SK-N-SH treated with all-trans-retinoic acid at 6 μM for 48 hours (cell line): ENCODE measurements around the gene LTBP1.

Experiments used
- ATAC-seq: fragments of 200-7000 bp; cut with Tn5 transposase; 3 replicates; pipeline ENCODE4 v1.9.1; 2020; ENCODE audit warnings: mild to moderate bottlenecking, moderate library complexity
- BACH2 ChIP-seq: fragments of 250-450 bp; sonication (Bioruptor Pico); IDR thresholded peaks from 2 replicates; pipeline ENCODE4 v1.9.0; 2021; ENCODE audit warnings: mild to moderate bottlenecking, borderline replicate concordance
- ESRRG ChIP-seq: fragments of 250-450 bp; sonication (Bioruptor Pico); IDR thresholded peaks from 2 replicates; pipeline ENCODE4 v1.6.1; 2021; ENCODE audit warnings: mild to moderate bottlenecking
- GLIS3 ChIP-seq: fragments of 250-450 bp; sonication (Bioruptor Pico); IDR thresholded peaks from 2 replicates; pipeline ENCODE4 v1.5.0; 2020; ENCODE audit warnings: mild to moderate bottlenecking, moderate library complexity
- ISL1 ChIP-seq: fragments of 250-450 bp; sonication (Bioruptor Pico); IDR thresholded peaks from 2 replicates; pipeline ENCODE4 v2.1.2; 2022; ENCODE audit warnings: mild to moderate bottlenecking, moderate library complexity
- OSR1 ChIP-seq: fragments of 250-450 bp; sonication (Bioruptor Pico); IDR thresholded peaks from 2 replicates; pipeline ENCODE4 v1.8.0; 2022; ENCODE audit warnings: moderate library complexity, mild to moderate bottlenecking, inconsistent platforms
- RARB ChIP-seq: fragments of 250-450 bp; sonication (Bioruptor Pico); IDR thresholded peaks from 2 replicates; pipeline ENCODE4 v1.8.0; 2021; ENCODE audit warnings: mild to moderate bottlenecking, moderate library complexity
- TCF4 ChIP-seq: fragments of 250-450 bp; sonication (Bioruptor Pico); IDR thresholded peaks from 2 replicates; pipeline ENCODE4 v1.8.0; 2021; ENCODE audit warnings: mild to moderate bottlenecking, moderate library complexity, borderline replicate concordance
- ZC3H10 ChIP-seq: fragments of 250-450 bp; sonication (Bioruptor Pico); IDR thresholded peaks from 2 replicates; pipeline ENCODE4 v1.5.1; 2021; ENCODE audit warnings: mild to moderate bottlenecking, moderate library complexity
- ZFP3 ChIP-seq: fragments of 250-450 bp; sonication (Bioruptor Pico); IDR thresholded peaks from 2 replicates; pipeline ENCODE4 v1.5.0; 2020; ENCODE audit warnings: mild to moderate bottlenecking, moderate library complexity
- ZNF8 ChIP-seq: fragments of 450-650 bp; formaldehyde crosslinking; IDR thresholded peaks from 2 replicates; pipeline ENCODE4 v1.5.0; 2020; ENCODE audit warnings: mild to moderate bottlenecking, moderate library complexity
- TF ChIP-seq, protein P1 (sequence below): fragments of 250-450 bp; sonication (Bioruptor Pico); IDR thresholded peaks from 2 replicates; pipeline ENCODE4 v1.5.1; 2021; ENCODE audit warnings: mild to moderate bottlenecking, moderate library complexity
- TF ChIP-seq, protein P2 (sequence below): fragments of 250-450 bp; sonication (Bioruptor Pico); IDR thresholded peaks from 2 replicates; pipeline ENCODE4 v1.8.0; 2020; ENCODE audit warnings: mild to moderate bottlenecking, moderate library complexity, borderline replicate concordance
- TF ChIP-seq, protein P3 (sequence below): fragments of 250-450 bp; sonication (Bioruptor Pico); IDR thresholded peaks from 2 replicates; pipeline ENCODE4 v1.5.0; 2020; ENCODE audit warnings: mild to moderate bottlenecking, moderate library complexity
- TF ChIP-seq, protein P4 (sequence below): fragments of 250-450 bp; sonication (Bioruptor Pico); IDR thresholded peaks from 2 replicates; pipeline ENCODE4 v1.5.1; 2020; ENCODE audit warnings: low read depth, mild to moderate bottlenecking, moderate library complexity

LTBP1 gene

DNA sequence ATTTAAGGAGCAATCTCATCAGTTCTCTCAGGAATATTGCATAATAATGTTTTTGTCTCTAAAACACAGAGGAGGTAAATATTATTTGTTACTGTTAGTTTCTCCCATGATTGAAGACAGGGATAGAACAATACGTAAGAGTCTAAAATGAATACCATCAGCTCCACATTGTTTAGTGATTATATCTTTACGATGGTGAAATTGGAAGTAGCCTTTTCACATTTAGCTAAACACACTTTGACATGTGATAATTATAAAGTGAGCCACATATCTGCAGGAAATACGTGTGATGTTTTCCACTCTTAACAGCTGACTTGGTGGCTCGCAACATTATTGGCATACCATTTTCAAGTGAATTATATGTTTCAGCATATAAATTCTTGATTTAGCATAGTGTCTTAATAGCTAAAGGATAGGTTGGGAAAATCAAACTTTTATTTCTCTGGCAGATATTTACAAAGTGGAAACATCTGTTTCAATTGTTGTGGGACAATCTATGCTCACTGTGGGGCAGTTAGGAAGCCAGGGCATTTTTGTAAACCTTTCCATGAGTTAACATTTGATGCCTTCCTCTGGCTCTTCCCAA lies 321.6 kb downstream of the LTBP1 start:
- no peak for TF ChIP-seq ZFP3 (CRISPR knock-in tag)
- TF ChIP-seq OSR1 (CRISPR knock-in tag), result no peak
- TF ChIP-seq, protein P1, sequence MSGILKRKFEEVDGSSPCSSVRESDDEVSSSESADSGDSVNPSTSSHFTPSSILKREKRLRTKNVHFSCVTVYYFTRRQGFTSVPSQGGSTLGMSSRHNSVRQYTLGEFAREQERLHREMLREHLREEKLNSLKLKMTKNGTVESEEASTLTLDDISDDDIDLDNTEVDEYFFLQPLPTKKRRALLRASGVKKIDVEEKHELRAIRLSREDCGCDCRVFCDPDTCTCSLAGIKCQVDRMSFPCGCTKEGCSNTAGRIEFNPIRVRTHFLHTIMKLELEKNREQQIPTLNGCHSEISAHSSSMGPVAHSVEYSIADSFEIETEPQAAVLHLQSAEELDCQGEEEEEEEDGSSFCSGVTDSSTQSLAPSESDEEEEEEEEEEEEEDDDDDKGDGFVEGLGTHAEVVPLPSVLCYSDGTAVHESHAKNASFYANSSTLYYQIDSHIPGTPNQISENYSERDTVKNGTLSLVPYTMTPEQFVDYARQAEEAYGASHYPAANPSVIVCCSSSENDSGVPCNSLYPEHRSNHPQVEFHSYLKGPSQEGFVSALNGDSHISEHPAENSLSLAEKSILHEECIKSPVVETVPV (CRISPR knock-in tag), result no peak
- no peak for TF ChIP-seq RARB (CRISPR knock-in tag)
- no peak for TF ChIP-seq ZC3H10 (CRISPR knock-in tag)
- no peak for TF ChIP-seq BACH2 (CRISPR knock-in tag)
- no peak for TF ChIP-seq ESRRG
- TF ChIP-seq, protein P2, sequence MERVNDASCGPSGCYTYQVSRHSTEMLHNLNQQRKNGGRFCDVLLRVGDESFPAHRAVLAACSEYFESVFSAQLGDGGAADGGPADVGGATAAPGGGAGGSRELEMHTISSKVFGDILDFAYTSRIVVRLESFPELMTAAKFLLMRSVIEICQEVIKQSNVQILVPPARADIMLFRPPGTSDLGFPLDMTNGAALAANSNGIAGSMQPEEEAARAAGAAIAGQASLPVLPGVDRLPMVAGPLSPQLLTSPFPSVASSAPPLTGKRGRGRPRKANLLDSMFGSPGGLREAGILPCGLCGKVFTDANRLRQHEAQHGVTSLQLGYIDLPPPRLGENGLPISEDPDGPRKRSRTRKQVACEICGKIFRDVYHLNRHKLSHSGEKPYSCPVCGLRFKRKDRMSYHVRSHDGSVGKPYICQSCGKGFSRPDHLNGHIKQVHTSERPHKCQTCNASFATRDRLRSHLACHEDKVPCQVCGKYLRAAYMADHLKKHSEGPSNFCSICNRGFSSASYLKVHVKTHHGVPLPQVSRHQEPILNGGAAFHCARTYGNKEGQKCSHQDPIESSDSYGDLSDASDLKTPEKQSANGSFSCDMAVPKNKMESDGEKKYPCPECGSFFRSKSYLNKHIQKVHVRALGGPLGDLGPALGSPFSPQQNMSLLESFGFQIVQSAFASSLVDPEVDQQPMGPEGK (CRISPR knock-in tag), result no peak
- TF ChIP-seq, protein P3, sequence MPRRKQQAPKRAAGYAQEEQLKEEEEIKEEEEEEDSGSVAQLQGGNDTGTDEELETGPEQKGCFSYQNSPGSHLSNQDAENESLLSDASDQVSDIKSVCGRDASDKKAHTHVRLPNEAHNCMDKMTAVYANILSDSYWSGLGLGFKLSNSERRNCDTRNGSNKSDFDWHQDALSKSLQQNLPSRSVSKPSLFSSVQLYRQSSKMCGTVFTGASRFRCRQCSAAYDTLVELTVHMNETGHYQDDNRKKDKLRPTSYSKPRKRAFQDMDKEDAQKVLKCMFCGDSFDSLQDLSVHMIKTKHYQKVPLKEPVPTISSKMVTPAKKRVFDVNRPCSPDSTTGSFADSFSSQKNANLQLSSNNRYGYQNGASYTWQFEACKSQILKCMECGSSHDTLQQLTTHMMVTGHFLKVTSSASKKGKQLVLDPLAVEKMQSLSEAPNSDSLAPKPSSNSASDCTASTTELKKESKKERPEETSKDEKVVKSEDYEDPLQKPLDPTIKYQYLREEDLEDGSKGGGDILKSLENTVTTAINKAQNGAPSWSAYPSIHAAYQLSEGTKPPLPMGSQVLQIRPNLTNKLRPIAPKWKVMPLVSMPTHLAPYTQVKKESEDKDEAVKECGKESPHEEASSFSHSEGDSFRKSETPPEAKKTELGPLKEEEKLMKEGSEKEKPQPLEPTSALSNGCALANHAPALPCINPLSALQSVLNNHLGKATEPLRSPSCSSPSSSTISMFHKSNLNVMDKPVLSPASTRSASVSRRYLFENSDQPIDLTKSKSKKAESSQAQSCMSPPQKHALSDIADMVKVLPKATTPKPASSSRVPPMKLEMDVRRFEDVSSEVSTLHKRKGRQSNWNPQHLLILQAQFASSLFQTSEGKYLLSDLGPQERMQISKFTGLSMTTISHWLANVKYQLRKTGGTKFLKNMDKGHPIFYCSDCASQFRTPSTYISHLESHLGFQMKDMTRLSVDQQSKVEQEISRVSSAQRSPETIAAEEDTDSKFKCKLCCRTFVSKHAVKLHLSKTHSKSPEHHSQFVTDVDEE (CRISPR knock-in tag), result no peak
- TF ChIP-seq, protein P4, sequence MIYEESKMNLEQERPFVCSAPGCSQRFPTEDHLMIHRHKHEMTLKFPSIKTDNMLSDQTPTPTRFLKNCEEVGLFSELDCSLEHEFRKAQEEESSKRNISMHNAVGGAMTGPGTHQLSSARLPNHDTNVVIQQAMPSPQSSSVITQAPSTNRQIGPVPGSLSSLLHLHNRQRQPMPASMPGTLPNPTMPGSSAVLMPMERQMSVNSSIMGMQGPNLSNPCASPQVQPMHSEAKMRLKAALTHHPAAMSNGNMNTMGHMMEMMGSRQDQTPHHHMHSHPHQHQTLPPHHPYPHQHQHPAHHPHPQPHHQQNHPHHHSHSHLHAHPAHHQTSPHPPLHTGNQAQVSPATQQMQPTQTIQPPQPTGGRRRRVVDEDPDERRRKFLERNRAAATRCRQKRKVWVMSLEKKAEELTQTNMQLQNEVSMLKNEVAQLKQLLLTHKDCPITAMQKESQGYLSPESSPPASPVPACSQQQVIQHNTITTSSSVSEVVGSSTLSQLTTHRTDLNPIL, result no peak
- TF ChIP-seq ISL1 (CRISPR knock-in tag), result no peak
- ATAC-seq, result no peak

DNA sequence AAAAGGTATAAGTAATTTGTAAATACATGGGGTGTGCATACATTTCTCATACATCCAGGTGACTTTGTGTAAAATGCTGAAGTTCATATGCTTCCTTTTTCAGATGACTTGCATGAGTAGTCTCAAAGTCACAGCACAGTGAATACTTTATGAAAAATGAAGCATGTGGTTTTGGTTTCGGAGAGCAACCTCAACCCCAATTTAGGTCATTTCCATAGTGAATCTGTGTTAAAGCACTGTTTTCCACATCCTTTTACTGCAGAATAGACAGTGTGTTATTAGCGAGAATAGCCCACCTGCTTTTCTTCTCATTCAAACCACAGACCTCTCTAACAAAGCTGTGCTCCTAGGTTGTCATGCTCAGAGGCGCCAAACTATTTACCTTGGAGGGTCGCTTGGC lies 325.2 kb downstream of the LTBP1 start:
- ATAC-seq, result no peak
- TF ChIP-seq, protein P2 (CRISPR knock-in tag), result no peak
- TF ChIP-seq, protein P3 (CRISPR knock-in tag), result no peak
- TF ChIP-seq, protein P4, result no peak
- no peak for TF ChIP-seq TCF4 (CRISPR knock-in tag)

DNA sequence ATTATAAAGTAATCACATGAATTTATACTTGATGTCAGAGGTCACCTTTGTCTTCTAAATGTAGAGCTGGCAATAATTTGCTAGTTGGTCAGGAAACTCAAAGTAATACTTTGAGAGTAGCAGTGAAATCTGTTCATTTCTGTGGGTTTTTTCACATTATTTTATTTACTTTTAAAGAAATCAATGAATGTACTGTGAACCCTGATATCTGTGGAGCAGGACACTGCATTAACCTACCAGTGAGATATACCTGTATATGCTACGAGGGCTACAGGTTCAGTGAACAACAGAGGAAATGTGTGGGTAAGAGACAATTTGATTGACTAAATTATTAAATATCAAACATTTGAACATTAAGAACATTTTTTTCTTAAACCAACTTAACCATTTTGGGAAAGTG lies 326.7 kb downstream of the LTBP1 start:
- no peak for TF ChIP-seq ZNF8 (CRISPR knock-in tag)
- TF ChIP-seq ZFP3 (CRISPR knock-in tag), result no peak
- no peak for TF ChIP-seq OSR1 (CRISPR knock-in tag)
- TF ChIP-seq GLIS3 (CRISPR knock-in tag), result no peak
- TF ChIP-seq, all 23 proteins: peak for 0

More for the DNA sequence above, 326.7 kb downstream of the LTBP1 start:
- no peak for ATAC-seq
